GM12873 (cell line): Measurements from ENCODE around the gene LYSMD2.

Experiments used
- TF ChIP-seq, protein P1 (sequence below): IDR thresholded peaks from 2 replicates; pipeline ENCODE4 v1.5.1; 2012; ENCODE audit warnings: low read depth, mild to moderate bottlenecking, moderate library complexity, low read length, control low read depth; ENCODE audit not compliant: insufficient read depth; ENCODE audit errors: missing control alignments

Gene LYSMD2

DNA sequence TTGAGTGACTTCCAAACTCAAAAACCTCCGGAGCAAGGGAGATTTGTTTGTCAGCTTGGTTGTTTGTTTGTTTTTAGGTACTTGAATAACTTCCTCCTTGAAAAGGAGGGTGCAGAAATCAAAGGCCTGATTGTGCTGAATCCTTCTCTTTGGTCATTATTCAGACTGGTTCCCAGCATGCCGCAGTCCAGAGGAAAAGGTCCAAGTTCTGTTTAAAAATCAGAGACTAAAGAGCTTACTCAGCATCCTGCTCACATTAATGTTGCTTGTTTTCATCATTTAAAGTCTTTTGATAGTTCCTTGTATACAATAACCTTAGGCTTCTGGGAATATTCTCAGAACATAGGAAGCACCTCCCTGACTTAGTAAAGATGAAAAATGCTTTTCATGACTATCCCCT, 57.1 kb downstream of the LYSMD2 start:
- TF ChIP-seq, protein P1, sequence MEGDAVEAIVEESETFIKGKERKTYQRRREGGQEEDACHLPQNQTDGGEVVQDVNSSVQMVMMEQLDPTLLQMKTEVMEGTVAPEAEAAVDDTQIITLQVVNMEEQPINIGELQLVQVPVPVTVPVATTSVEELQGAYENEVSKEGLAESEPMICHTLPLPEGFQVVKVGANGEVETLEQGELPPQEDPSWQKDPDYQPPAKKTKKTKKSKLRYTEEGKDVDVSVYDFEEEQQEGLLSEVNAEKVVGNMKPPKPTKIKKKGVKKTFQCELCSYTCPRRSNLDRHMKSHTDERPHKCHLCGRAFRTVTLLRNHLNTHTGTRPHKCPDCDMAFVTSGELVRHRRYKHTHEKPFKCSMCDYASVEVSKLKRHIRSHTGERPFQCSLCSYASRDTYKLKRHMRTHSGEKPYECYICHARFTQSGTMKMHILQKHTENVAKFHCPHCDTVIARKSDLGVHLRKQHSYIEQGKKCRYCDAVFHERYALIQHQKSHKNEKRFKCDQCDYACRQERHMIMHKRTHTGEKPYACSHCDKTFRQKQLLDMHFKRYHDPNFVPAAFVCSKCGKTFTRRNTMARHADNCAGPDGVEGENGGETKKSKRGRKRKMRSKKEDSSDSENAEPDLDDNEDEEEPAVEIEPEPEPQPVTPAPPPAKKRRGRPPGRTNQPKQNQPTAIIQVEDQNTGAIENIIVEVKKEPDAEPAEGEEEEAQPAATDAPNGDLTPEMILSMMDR, result no peak

DNA sequence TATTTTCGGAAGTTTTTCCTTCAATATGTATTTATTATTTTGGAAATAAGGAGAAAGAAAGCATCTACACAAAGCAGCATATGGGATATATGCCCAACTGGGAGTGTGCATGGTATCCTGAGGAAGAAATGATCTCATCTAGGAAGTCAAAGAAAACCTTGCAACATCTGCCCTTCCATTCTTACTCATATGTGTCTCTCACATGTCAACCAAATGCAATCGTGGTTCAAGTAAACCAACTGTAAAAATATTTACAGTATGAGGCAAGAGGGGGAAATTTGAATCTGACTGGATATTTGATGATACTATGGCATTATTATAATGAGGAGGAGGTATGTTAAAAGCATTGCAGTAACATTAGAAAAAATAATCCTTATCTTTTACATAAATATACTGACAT, 59.4 kb downstream of the LYSMD2 start:
- TF ChIP-seq, protein P1, result no peak

DNA sequence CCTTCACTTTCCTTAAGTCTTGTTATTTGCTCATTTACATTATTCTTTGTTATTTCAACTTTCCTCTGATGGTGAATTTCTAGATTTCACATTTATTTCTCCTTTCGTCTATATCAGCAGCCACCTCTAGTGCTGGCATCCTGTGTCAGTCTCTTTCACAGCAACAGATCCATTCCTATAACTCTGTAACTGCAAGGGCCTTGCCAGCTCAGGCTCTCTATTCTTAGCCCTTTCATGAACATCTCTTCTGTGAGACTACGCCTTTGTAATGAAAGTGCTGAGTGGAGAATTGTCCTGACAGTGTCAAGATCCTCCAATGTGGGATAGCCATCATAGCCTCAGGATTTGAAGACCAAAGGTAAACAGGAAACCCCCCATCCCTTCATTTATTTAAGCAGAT, 60.0 kb downstream of the LYSMD2 start:
- TF ChIP-seq, protein P1, result no peak

DNA sequence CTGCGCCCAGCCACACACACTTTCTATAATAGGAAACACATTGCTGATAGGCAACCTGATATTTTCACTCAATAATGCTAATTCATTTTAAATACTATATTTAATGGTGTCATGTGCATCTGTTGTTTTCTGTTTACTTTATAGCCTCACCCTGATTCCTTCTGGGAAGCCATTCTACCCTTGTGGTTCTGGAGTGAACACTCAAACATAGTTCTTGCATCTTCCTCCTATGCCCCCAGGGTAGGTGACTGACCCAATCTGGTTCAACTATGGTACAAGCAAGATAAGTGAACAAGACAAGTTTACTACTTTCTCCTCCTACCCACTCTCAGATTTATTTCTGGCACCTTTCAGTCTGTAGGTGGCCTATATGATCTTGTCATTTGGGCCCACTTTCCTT, 60.4 kb downstream of the LYSMD2 start:
- TF ChIP-seq, protein P1, result no peak

DNA sequence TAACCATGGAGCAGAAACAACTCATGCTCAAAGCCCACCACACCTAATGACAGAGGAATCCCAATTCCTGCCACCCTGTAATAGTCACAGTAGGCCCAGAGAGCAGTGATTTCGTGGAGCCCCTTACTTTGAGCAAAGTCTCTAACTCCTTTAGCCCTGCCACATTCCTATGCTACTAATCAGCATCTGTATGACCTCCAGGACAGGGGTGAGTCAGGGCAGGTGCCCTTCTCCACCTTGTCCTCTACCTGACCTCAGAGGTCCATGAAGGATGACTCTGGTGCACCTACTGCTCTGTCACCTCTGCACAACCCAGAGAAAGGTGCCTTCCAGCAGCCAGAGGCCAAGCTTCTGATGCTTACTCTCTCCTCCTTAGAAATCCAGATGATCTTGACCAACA, 62.2 kb downstream of the LYSMD2 start:
- TF ChIP-seq, protein P1, result no peak
